GM12864 (cell line): Measurements from ENCODE around the gene DAPK1.

ENCODE experiments used
- DNase-seq: peaks from one replicate; pipeline ENCODE4 v3.0.0-alpha.2; 2011; ENCODE audit warnings: low read depth
- H3K4me3 ChIP-seq: 2 replicates; pipeline ENCODE4 v1.5.1; 2011; ENCODE audit warnings: mild to moderate bottlenecking, low read depth, low read length, control low read depth
- CTCF ChIP-seq: IDR thresholded peaks from 2 replicates; pipeline ENCODE4 v1.5.1; 2011; ENCODE audit warnings: low read depth, mild to moderate bottlenecking, moderate library complexity, low read length, control low read depth, inconsistent platforms; ENCODE audit errors: missing control alignments

DAPK1 gene

GRCh38 chr9:87664153-87665060, 166.7 kb downstream of the DAPK1 start:
- no peak overlapping the region for H3K4me3 ChIP-seq
- no peak for TF ChIP-seq CTCF
- DNase-seq, result no peak

- no peak for TF ChIP-seq CTCF
Measured at GRCh38 chr9:87665505-87665904, 167.8 kb downstream of the DAPK1 start.

GRCh38 chr9:87667164-87667738, 169.6 kb downstream of the DAPK1 start:
- peak; percentile 38 for TF ChIP-seq CTCF
- DNase-seq, result no peak
- H3K4me3 ChIP-seq, result no peak overlapping the region

More at GRCh38 chr9:87665505-87665904, 167.8 kb downstream of the DAPK1 start:
- no peak overlapping the region for H3K4me3 ChIP-seq
- DNase-seq, result no peak

- TF ChIP-seq CTCF, result no peak
- no peak for DNase-seq
- H3K4me3 ChIP-seq, result no peak overlapping the region
Measured at GRCh38 chr9:87668222-87668621, 170.6 kb downstream of the DAPK1 start.

- no peak for TF ChIP-seq CTCF
- DNase-seq, result no peak
- H3K4me3 ChIP-seq, result no peak overlapping the region
Measured at GRCh38 chr9:87668722-87669121, 171.1 kb downstream of the DAPK1 start.

GRCh38 chr9:87670572-87671264, 173.1 kb downstream of the DAPK1 start:
- H3K4me3 ChIP-seq, result no peak overlapping the region
- DNase-seq, result no peak
- no peak for TF ChIP-seq CTCF
